GM18511 (cell line): ENCODE measurements around the gene IL4.

Experiments used
- ATAC-seq: cut with Tn5 transposase; IDR thresholded peaks from one replicate; pipeline ENCODE4 v1.9.1; 2021; ENCODE audit warnings: mild to moderate bottlenecking, moderate library complexity; ENCODE audit not compliant: unreplicated experiment

IL4 gene

DNA sequence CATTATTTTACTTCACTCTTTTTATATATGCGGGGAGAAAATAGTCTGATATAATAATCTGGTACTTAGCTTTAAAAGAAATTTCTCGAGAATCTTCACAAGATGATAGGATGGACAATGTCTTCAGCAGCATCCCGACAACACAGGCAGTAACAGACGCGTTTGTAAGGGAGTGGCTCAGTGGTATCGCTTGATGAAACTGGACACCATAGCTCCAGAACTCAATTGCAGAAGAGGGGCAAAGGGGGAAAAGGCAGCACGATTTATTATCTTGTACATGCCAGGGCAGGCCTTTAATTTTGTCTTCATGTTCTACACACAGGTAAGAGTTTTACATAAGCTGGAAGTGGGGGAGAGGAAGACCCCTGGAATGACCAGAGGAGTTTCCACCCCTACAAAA lies 15.7 kb downstream of the IL4 start:
- ATAC-seq: no peak

DNA sequence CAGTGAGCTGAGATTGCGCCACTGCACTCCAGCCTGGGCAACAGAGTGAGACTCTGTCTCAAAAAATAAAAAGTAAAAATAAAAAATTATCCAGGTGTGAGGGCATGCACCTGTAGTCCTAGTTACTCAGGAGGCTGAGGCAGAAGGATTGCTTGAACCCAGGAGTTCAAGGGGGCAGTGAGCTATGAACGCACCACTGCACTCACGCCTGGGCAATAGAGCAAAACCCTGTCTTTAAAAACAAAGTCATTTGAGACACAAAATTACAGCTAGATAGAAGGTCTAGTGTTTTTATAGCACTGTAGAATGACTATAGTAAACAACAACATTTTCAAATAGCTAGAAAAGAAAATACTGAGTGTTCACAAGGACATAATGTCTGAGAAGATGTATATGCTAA lies 16.4 kb downstream of the IL4 start:
- ATAC-seq: no peak

DNA sequence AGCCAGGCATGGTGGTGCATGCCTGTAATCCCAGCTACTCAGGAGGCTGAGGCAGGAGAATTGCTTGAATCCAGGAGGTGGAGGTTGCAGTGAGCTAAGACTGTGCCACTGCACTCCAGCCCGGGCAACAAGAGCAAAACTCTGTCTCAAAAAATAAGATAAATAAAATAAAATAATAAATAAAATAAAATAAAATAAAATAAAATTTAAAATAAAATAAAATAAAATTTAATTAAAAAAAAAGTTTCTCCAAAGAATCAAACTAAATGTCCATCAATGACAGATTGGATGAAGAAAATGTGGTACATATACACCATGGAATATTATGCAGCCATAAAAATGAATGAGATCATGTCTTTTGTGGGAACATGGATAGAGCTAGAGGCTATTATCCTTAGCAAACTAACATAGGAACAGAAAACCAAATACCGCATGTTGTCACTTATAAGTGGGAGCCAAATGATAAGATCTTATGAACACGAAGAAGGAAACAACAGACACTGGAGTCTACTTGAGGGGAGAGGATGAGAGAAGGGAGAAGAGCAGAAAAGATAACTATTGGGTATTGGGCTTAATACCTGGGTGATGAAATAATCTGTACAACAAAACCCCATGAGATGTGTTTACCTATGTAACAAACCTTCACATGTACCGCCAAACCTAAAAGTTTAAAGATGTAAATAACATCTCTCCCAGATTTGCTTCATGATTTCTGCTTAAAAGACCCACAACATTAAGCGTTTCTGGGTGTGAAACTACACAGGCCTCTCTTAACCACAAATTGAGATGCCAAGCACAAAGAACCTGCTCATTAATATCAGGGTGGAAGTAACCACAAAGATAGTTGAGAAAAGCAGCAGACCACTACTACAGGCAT lies 18.2 kb downstream of the IL4 start:
- peak; percentile 57 for ATAC-seq

DNA sequence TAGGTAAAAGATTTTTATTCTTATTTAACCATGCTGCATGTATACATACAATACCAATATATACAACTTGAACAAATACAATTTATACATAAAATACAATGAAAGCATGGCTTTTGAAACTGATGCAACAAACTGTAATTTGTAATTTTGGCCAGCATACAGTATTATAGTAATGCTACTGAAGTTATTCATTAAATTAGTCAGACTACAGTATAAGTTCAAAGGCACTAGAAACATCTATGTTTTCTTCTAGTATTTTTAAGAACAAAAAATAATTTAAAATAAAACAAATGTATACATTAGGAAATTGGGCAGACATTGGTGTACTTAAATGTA lies 18.8 kb downstream of the IL4 start:
- ATAC-seq: no peak

DNA sequence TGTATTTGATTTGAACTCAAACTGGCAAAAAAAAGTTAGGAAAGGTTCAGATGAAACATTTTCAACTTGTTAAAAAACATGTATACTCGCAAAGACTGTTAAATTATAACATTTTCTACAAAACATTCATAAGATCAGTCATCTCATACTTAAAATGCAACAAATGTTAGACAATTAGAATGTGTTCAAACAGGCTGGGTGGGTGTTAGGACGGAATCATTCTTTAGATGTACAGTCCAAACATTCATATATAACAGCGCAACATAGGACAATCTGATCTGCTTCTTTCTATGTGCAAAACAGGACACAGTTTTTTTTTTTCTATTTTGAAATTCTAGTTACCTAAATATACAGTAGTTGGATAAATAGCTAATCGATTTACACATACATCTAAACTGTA lies 22.2 kb downstream of the IL4 start:
- no peak for ATAC-seq

DNA sequence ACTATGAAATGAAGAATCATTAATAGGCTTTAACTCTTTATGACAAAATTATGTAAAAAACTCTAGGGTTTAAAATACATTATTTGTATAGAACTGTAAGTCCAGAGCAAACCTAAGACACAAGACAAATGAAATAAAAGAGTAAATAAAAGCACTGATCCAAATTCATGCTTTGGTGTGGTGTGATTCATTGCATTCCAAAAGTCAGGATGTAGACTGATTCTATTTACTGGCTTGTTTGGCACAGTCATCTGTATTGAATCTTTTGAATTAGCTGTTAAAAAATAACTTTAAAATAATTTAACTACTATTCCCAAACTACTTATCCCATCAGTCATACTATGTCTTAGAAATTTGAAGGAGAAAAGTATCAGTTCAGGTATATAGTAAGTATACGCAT lies 31.1 kb downstream of the IL4 start:
- ATAC-seq: no peak

DNA sequence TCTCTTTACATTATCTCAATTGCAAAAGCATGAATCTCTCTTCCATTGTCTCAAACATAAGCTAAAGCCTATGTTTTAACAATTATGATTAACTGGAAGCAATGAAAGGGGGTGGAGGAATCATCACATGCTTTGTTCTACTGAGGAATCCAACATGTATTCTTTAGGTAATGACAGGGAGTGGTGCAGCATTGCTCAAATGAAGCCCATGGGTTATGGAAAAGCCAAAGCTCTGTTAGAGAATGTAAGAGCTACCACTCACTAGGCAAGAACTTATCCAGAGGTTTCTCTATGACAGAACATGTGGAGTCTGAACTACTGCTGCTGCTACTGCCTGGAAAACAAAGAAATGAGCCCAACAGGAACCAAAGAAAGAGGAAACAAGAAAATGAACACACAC lies 34.9 kb downstream of the IL4 start:
- no peak for ATAC-seq

DNA sequence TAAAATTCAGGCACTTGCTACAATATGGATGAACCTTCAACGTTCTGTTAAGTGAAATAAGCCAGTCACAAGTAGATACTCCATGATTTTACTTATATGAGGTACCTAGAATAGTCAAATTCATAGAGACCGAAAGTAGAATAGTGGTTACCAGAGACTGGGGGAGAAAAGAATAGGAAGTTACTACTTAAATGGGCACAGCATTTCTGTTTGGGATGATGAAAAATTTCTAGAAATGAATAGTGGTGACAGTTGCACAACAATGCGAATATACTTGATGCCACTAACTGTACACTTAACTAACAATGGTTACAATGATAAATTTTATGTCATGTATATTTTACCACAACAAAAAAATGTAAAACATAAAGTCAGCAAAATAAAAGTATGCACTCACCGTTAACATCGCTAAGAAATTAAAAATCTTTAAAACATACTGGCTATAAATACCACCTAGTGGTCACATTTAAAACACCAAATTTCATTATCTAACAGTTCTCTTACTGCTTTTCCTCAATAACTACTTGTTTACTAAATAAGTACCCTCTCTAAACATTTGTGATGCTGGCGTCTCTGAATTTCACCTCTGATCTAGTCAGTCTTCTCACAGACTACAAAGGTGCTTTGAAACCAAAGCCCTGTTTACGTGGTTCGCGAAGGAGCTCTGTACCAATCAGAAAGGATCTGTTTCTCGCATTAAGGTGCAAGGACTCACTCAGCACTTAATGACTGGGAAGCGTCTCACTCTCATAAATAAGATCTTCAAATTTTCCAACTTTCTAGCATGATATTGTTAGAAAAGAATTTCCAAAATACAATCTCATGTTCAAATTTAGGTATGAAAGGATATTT lies 40.9 kb downstream of the IL4 start:
- ATAC-seq: no peak

DNA sequence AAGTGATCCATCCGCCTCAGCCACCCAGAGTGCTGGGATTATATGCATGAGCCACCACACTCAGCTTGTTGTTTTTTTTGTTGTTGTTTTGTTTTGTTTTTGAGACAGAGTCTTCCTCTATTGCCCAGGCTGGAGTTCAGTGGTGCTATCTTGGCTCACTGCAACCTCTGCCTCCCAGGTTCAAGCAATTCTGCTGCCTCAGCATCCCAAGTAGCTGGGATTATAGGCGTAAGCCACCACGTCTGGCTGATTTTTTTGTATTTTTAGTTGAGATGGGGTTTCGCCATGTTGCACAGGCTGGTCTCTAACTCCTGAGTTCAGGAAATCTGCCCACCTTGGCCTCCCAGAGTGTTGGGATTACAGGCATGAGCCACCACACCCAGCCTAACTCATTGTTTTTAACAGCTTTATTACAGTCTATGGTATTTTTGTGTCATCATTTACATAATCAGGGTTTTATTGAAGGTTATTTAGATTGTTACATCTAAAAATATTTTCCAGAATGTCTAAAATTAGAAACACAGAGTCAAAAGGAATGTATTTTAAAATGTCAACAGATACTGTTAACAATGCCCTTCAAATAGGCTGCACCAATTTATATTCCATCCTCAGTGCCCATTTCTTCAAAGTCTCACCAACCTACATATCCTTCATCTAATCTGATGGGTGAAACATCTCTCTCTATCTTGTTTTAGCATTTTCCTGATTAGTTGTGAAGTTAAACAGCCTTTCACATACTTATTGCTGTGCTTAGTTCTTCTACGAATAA lies 44.9 kb downstream of the IL4 start:
- no peak for ATAC-seq

DNA sequence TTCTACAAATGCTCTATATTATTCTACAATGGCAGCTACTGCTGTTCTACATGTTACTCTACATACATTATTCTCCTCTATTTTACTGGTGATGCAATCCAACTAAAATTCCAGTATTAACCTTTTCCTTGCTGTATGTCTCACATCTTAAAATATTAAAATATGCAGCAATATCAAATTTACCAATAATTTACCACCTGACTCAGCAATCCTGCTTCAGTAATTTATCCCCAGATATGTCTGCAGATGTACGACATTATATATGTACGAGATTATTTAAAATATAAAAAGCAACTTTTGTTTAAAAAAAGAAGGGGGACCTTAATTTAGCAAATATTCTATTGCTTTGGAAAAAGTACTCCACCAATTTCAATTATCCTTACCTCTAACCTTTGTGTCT lies 52.0 kb downstream of the IL4 start:
- no peak for ATAC-seq

DNA sequence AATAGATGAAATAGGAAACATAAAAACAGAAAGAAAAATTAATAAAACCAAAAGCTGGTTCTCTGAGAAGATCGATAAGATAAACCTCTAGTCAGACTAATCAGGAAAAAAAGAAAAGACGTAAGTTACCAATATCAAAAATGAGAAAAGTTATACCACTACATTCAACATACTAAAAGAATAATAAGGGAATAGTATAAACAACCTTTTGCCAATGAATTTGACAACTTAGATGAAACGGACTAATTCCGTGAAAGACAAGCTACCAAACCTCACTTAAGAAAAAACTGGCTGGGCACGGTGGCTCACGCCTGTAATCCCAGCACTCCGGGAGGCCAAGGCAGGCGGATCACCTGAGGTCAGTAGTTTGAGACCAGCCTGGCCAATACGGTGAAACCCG lies 56.1 kb downstream of the IL4 start:
- ATAC-seq: no peak
